Endothelial cell (in vitro differentiated cells): Measurements from ENCODE around the gene IGFLR1. TPM values are rescaled to one million over a fixed set of nuclear protein-coding genes. Genes with fewer than 3 reads are reported as not detected.
A peak's percentile ranks its signal among the peaks of the same experiment; 100 is the strongest.

Experiments used
- DNase-seq: peaks from one replicate; pipeline ENCODE4 v3.0.0; 2021; ENCODE audit warnings: low spot score
- H3K27ac Mint-ChIP-seq: one replicate; pipeline ENCODE4 v1.8.0; 2021; ENCODE audit warnings: mixed read lengths, inconsistent platforms; ENCODE audit not compliant: unreplicated experiment
- H3K27me3 Mint-ChIP-seq: one replicate; pipeline ENCODE4 v1.8.0; 2021; ENCODE audit warnings: mild to moderate bottlenecking, moderate library complexity, mixed read lengths, inconsistent platforms; ENCODE audit not compliant: unreplicated experiment
- H3K36me3 Mint-ChIP-seq: one replicate; pipeline ENCODE4 v1.8.0; 2021; ENCODE audit warnings: mild to moderate bottlenecking, low read depth, mixed read lengths, inconsistent platforms; ENCODE audit not compliant: unreplicated experiment
- H3K4me1 Mint-ChIP-seq: one replicate; pipeline ENCODE4 v1.8.0; 2021; ENCODE audit warnings: mild to moderate bottlenecking, mixed read lengths, inconsistent platforms; ENCODE audit not compliant: unreplicated experiment
- H3K4me3 Mint-ChIP-seq: one replicate; pipeline ENCODE4 v1.8.0; 2021; ENCODE audit warnings: mild to moderate bottlenecking, mixed read lengths, inconsistent platforms; ENCODE audit not compliant: unreplicated experiment
- H3K9me3 Mint-ChIP-seq: one replicate; pipeline ENCODE4 v1.8.0; 2021; ENCODE audit warnings: mixed read lengths, inconsistent platforms; ENCODE audit not compliant: unreplicated experiment
- total RNA-seq: library from RNA; stranded (reverse); fragmentation: NEBNext Ultra II Directional; extraction: Animal tissue kit (Norgen Biotek cat#: 25700); gene quantifications from one replicate; pipeline ENCODE4 v1.2.1, GENCODE V29; 2021; ENCODE audit not compliant: unreplicated experiment
- TF ChIP-seq, protein P1 (sequence below): fragments of 200-600 bp; sonication (generic); IDR thresholded peaks from one replicate; pipeline ENCODE4 v1.5.0; 2021; ENCODE audit warnings: antibody characterized with exemption; ENCODE audit not compliant: unreplicated experiment

Gene IGFLR1
- total RNA-seq, 1 donor from 2014 or later: 3.2 TPM

GRCh38 chr19:35755131-35755549, 12.9 kb upstream of the IGFLR1 start:
- no peak for DNase-seq
- Mint-ChIP-seq H3K4me3 (peak overlapping the region; percentile 83), H3K36me3 (peaks cover 8% of the 10 kb centered on the region), H3K4me1 (peaks cover 18% of the 10 kb centered on the region), H3K9me3 (no peaks in the 10 kb centered on the region), H3K27me3 (peaks cover 25% of the 10 kb centered on the region), H3K27ac (no peak overlapping the region)
- TF ChIP-seq, protein P1, sequence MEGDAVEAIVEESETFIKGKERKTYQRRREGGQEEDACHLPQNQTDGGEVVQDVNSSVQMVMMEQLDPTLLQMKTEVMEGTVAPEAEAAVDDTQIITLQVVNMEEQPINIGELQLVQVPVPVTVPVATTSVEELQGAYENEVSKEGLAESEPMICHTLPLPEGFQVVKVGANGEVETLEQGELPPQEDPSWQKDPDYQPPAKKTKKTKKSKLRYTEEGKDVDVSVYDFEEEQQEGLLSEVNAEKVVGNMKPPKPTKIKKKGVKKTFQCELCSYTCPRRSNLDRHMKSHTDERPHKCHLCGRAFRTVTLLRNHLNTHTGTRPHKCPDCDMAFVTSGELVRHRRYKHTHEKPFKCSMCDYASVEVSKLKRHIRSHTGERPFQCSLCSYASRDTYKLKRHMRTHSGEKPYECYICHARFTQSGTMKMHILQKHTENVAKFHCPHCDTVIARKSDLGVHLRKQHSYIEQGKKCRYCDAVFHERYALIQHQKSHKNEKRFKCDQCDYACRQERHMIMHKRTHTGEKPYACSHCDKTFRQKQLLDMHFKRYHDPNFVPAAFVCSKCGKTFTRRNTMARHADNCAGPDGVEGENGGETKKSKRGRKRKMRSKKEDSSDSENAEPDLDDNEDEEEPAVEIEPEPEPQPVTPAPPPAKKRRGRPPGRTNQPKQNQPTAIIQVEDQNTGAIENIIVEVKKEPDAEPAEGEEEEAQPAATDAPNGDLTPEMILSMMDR: no peak

GRCh38 chr19:35754370-35755130, 12.3 kb upstream of the IGFLR1 start:
- Mint-ChIP-seq H3K27me3 (peaks cover 25% of the 10 kb centered on the region), H3K4me3 (peak overlapping the region; percentile 83), H3K36me3 (peaks cover 8% of the 10 kb centered on the region), H3K27ac (no peak overlapping the region), H3K9me3 (no peaks in the 10 kb centered on the region), H3K4me1 (peaks cover 20% of the 10 kb centered on the region)
- TF ChIP-seq, protein P1: no peak
- no peak for DNase-seq

DNA sequence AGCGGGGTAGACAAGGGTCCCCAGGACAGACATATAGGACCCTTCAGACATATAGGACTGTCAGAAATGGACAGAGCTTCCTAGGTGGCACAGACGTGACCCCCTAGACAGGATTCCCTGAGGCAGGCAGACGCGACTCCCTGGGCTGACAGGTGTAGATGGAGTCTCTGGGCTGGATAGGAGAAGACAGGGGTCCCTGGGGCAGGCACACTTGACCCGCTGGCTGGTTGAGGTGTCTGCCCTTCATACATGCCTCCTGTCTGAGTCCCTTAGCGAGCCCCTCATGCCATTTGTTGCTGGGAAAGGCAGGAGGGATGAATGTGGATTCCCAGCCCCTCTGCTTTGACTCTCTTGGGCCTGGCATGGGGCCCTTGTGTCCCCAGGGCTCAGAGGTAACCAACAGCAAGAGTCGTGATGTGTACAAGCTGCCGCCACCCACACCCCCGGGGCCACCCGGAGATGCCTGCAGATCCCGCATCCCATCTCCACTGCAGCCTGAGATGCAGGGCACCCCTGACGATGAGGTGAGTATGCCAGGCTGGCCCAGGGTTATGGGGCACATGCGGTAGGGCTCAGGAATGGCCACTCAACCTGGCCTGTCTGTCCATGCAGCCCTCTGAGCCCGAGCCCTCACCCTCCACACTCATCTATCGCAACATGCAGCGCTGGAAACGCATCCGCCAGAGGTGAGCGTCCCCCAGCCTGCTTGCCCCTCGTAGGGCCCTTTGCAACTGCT, 11.6 kb upstream of the IGFLR1 start:
- H3K4me3 Mint-ChIP-seq: peak overlapping the region; percentile 15

GRCh38 chr19:35752746-35753350, 10.6 kb upstream of the IGFLR1 start:
- H3K27me3 Mint-ChIP-seq: peaks cover 20% of the 10 kb centered on the region
- H3K9me3 Mint-ChIP-seq: no peaks in the 10 kb centered on the region
- TF ChIP-seq, protein P1: no peak
- DNase-seq: no peak
- H3K4me3 Mint-ChIP-seq: no peak overlapping the region
- H3K36me3 Mint-ChIP-seq: peaks cover 8% of the 10 kb centered on the region
- no peak overlapping the region for H3K27ac Mint-ChIP-seq
- peaks cover 21% of the 10 kb centered on the region for H3K4me1 Mint-ChIP-seq

More for the DNA sequence above, 11.6 kb upstream of the IGFLR1 start:
- no peak overlapping the region for H3K27ac Mint-ChIP-seq
- H3K36me3 Mint-ChIP-seq: peaks cover 8% of the 10 kb centered on the region
- H3K9me3 Mint-ChIP-seq: no peaks in the 10 kb centered on the region
- H3K4me1 Mint-ChIP-seq: peaks cover 21% of the 10 kb centered on the region
- TF ChIP-seq, protein P1: no peak
- DNase-seq: no peak
- H3K27me3 Mint-ChIP-seq: peaks cover 23% of the 10 kb centered on the region
